RPMI7951 (cell line): Measurements from ENCODE around the gene IL1RL1. TPM values are rescaled to one million over a fixed set of nuclear protein-coding genes. Genes with fewer than 3 reads are reported as not detected.
A peak's percentile ranks its signal among the peaks of the same experiment; 100 is the strongest.

Experiments used
- DNase-seq: peaks from one replicate; pipeline ENCODE4 v3.0.0-alpha.2; 2012; ENCODE audit warnings: low read depth
- total RNA-seq: library from RNA; depleted of rRNA; stranded (reverse); fragments of >200 nt; shearing (Covaris generic); gene quantifications from 2 replicates; pipeline ENCODE4 v1.2.3, GENCODE V29; 2014

Gene IL1RL1
- total RNA-seq, 1 experiment from 2014 or later, result not detected

DNA sequence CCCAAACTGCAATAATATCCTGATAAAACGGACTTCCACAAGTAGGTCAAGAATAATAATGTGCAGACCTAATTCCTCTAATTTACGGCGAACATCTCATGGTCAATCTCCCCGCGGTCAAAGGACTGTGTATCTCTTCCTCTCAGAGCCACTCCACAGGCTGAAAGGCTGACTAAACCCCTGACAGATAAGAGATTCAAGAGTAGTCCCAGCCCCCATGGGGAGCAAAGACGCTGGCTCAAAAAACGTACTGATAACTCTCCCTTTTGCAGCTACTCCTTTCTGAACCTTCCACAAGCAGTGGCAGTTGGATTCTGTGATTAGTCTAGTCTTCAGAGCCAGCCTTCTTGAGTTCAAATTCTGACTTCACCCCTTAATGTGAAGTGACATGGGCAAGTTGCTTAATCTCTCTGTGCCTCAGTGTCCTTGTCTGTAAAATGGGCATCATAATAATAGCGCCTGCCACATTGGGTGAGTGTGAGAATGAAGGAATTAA lies 24.6 kb downstream of the IL1RL1 start:
- DNase-seq, result no peak

DNA sequence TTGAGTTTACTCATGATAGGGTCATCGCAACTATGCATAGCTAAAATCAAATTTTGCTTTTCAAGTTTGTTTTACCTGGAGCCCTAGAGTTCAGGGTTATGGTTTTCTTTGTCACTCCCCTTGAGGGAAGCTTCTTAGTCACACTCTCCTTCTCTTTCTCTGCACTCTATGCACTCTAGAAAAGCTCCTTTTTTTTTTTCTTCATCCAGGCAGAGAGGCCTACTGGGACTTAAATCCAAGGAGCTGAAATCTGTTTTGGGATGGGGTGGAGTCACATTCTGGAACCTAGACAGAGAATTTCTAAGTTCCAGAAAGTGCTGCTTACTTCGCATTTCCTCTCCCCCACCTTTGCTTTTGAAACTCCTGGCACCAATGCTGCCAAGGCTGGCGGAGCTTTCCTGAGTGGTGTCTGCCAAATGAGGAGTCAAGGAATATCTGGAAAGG lies 25.2 kb downstream of the IL1RL1 start:
- no peak for DNase-seq

DNA sequence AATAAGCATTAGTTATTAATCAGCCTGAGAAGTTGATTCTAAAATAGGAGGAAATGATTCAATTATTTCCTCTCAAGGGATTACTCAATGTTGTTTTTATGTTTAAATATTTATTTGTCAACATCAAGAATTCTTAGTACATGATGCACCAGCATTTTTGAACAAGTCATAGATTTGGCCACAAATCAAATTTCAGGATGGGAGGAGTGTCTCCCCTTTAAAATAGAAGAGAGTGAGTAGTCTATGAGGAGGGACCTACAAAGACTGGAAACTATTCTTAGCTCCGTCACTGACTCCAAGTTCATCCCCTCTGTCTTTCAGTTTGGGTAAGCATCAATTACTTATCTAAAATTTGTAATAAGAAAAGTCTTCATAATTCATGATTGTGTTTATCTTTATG lies 25.6 kb downstream of the IL1RL1 start:
- no peak for DNase-seq

DNA sequence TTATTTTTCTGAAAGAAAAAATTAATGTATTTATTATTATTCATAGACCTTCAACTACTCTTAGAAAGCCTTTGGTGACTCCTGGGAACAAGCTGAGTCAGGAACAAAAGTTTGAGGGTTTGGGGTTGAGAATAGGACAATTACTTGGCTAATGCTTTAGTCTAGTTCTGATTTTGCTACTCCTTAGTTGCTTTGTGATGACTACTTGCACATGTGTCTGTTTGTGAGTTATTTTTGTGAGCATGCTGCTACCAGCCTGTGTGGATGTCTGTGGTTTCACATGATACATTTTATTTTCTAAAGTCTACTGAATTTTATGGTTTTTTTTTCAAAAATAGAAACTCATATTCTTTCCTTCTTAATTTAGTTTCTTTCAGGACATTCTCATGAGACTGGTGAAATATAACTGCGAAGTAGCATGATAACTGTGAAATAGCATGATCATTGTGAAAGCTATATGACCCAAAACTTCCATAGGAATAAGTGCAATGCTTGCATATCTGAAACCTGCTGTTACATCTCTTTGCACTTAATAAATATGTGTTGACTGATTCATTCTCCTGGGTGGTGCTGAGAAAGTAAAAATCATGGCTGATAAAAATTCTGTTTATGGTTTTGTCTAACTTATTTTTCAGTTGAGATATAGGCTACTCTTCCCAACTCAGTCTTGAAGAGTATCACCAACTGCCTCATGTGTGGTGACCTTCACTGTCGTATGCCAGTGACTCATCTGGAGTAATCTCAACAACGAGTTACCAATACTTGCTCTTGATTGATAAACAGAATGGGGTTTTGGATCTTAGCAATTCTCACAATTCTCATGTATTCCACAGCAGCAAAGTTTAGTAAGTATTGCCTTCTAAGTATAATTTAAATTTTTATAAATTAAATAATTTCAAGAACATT lies 26.4 kb downstream of the IL1RL1 start:
- no peak for DNase-seq

DNA sequence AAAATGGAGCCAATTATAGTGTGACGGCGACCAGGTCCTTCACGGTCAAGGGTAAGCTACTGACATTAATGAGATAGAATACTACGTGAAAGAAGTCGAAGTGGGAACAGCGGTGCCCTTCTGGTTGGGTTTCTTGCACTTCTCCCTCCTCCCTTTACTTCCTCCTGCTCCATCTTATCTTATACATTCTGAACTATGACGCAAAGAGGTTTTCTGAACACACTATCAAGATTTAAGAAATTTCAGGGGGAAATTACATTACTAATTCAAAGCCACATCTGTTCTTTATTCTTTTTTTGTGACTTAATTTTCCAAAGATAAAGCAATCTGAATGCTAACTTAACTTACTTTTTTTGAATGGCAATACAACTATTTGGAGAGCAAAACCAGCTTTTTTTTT lies 29.4 kb downstream of the IL1RL1 start:
- no peak for DNase-seq

DNA sequence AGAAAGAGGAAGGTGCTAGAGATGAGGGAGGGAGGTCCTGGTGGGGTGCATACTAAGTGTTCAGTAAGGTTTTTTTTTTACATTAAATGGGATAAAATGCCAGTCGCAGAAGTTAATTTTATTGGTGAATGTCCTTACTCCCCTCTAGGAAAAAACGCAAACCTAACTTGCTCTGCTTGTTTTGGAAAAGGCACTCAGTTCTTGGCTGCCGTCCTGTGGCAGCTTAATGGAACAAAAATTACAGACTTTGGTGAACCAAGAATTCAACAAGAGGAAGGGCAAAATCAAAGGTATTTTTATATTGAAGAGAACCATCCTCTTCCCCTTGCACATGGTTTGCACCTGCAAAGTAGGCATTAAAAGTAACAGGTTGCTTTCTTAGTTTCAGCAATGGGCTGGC lies 31.5 kb downstream of the IL1RL1 start:
- no peak for DNase-seq

DNA sequence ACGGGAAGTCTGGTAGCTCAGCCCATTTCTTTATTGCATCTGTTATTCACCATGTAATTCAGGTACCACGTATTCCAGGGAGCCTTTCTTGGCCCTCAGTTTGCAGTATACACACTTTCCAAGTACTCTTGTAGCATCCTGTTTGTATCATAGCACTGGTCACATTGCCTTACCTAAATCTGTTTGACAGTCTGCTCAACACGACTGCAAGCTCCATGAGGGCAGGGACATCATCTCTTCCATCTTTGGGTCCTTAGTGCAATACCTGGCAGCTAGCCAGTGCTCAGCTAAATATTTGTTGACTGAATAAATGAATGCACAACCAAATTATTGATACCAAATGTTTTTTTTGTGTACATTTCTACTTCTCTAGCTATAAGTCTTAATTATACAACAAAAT lies 33.0 kb downstream of the IL1RL1 start:
- no peak for DNase-seq

DNA sequence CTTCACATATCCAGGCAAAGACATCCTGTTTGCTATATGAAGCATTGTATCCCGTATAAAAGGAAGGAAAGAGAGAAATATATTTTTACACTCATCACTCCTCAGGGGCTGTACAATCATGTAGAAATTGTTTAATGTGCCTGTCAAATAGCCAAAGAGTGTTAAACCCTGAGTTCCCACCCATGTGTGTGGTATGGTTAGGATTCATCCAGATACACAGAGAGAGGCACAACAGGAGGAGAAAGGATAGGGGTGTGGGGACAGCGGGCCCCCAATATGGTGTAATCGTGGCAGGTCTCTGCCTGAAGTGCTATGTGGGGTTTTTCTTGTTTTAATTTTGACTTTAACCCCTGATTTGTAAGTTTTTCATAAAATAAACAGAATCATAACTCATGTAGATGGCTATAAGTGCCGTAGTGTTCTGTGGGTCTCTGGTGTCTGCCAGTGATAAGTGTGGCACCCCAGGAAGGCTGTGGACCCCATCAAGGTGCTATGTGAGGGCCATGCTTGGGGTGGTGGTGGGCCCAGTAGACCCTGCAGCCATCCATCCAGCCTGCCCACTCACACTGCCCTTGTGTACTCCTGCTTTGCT lies 34.1 kb downstream of the IL1RL1 start:
- DNase-seq, result no peak

DNA sequence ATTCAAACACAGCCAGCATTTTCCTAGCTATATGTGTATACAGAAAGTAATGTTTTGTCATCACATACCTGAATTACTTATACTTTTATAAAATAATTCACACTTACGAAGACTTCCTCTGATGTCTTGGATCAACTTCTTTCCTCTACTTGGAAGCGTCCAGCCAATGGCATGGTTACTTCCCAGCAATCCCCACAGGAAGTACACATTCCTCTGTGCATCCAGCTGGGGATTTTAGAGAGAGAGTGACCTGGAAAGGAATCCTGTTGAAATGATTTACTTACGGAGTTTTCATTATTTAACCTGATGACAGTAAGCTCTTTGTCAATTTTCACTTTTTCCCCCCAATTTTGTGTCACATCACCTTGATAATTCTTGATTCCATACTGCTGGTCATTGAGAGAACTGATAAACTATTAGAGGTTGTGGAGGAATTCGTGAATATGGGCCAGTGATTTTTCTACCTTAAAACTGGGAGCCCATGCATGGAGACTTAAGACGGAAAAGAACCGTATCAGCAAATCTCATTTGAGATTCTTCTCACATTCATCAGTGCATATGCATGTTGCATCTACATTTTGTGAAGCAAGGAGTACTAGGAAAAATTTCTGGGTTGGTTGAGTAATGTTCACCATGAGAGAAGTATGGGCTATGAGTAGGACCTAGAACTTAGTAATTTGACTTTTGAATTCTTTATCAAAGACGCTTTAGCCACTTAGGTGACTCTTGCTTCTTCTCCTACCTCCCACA lies 35.2 kb downstream of the IL1RL1 start:
- no peak for DNase-seq

DNA sequence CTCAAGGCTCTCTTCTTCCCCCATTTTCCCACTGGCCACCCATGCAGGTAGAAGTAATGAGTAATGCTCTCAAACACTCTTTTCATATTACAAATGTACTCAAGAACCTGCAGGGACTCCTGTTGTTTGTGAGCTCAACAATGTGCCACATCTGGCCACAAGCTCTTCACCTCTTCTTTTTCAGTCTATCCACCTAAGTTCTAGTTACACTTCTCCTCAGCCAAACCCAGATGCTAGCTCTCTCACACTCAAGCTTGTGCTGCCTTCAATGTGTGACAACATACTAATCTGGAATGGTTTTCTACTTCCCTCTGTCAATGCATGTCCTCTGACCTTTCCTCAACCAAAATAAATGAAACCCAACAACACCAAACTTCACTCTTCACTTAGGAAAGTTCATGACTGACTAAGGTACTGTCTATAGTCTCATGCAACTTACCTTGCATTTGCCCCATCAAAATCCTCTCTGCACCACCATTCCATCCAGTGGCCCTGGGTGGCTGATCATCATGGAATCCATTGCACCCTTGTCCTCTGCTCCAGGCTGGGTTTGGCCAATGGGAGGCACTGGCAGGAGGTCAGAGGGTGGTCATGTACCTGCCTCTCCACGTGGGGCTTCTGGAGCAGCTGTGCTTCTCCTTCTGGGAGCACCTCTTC lies 38.9 kb downstream of the IL1RL1 start:
- DNase-seq, result no peak

DNA sequence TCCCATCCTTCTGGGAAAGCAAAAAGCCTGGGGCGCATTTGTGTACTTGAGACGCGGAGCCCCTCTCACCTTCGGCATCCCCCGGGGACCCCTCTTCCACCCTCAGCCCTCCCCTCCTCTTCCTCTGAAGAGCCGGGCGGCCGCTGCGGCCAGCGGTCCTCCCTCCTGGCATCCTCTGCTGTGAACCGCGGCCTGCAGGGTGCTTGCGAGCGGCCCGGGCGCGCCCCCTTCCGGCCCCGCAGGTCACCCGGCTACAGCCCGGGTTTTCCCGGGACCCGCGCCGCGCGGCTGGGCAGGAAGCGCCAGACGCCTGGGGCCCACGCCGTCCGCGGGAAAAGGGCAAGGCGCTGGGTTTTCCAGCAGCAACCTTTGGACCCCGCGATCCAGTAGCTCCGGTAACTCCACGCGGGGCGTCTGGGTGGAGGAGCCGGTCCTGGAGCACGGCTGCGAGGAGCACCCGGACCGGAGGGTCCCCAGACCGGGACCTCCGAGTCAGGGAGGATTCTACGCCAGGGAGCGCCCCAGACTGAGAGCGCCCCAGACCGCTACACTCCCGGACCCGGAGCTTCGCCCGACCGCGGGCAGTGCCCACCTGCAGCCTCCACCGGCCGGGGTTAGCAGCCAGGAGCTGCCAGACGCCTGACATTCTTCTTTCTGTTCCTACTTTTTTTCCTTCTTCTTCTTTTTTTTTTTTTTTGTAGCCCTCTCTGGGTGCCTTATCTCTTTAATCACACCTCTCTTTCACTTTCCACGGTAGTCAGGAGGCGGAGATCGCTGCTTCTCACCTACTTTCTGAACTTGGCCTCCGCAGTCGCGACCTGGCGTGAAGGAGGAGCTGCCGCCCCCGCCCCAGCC lies 44.4 kb downstream of the IL1RL1 start, which contains the start of gene IL18R1:
IL18R1 (plus strand) TSS at position 271 of the 855 bp plus-strand sequence. CDS start 6,865 bp downstream, outside the sequence.
- peak; percentile 66 for DNase-seq

DNA sequence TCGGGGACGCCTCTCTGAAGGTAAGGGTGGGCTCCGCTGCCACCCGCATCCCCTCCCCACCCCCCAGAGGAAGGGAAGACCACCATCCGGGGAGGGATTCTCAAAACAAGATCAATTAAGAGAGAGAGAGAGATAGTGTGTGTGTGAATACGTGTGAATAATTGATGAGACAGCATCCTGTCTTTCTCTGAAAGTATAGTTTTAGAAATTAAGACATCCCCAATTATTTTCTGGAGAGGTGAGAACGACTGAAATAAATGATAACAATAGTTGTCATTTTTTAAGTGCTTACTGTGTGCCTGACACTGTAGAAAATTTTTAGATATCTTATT lies 45.0 kb downstream of the IL1RL1 start:
- no peak for DNase-seq

DNA sequence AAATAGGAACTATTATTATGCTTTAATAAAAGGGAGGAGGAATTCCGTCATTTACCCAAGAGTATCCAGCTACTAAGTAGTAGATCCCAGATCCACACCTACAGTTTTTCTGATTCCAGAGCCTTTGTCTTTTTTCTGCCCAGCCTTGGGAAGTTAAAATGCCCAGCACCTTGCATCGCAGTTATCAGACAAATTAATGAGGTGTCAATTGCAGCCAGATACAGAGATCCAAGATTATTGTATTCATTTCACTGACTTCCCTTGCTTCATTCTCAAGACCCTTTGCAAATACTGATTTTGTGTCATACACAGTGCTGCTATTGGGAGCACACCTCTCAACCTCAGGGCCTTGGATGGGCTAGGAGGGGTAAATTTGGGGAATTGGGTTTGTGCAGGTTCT lies 45.4 kb downstream of the IL1RL1 start:
- DNase-seq, result no peak

DNA sequence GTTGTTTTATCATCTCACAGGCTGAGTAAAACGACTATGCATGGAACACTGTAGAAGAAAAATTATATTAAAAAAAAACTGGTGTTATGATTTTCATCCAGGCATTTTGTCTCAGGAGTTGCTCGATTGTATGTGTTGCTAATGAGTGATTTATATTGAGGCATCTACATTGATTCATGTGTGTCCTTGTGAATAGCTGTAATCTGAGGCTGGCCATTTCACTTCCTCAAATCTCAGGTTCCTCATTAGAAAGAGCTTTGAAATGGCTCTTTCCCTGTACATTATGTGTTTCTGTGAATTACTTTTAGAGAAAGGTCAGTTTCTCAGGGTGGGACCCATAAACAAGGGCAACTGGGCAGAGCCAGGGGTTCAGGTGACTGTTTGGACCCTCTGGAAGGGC lies 46.6 kb downstream of the IL1RL1 start:
- no peak for DNase-seq

DNA sequence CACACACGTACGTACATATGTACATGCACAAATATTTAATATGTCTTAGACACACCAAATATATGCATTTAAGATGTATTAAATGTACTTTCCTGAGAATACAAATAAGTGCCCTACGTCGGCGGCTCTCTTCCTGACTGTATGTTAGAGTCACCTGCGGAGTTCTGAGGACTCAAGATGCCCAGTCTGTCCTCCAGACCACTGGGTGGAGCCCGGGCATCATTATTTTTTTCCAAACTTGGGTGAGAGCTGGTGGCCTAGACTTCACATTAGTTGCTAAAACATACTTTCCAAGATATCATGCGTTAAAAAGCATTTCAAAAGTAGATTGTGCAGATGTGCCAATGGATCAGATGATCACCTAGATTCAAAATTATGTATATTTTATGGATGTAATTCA lies 47.1 kb downstream of the IL1RL1 start:
- DNase-seq, result no peak

DNA sequence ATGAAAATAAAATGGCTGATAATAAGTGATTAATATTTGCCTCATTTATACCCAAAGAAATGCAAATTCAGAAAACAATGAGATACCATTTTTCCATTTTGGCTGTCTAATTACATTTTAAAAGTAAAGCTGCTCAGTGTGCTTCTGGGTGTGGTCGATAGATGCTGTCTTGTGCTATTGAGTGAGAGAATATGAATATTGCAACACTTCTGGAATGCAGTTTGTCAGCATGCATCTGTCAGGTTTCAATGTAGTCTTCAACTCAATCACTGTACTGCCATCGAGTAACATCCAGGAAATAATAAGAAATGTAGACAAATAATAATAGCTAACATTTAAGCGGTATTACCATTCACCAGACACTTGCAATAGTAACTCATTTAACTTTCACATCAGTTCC lies 48.2 kb downstream of the IL1RL1 start:
- no peak for DNase-seq

DNA sequence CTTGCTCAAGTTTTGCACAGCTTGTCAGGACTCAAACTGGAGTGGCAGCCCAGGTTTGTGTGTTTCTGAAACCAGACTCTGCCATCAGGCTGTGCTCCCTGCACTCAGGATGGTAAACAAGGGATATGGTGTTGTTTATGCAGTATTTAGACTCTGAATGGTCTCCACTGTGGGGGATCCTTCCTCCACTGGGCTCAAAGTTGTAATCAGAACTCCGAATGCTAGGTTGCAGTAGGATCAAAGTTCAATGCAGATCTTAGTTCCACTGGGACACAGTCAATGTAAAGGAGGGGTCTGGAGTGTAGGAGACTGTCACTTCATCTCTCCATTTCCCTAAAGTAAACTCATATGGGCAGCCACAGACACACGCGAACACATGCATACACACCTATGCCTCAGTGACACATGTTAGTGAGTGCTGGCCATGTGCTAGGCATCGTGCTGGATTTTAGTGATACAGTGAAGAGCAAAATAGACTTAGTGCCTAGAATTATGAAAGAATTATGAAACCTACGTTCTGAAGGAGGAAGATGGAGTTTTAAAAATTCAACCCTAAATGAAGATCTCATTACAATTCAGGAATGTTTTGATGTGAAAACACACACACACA lies 50.4 kb downstream of the IL1RL1 start:
- no peak for DNase-seq

DNA sequence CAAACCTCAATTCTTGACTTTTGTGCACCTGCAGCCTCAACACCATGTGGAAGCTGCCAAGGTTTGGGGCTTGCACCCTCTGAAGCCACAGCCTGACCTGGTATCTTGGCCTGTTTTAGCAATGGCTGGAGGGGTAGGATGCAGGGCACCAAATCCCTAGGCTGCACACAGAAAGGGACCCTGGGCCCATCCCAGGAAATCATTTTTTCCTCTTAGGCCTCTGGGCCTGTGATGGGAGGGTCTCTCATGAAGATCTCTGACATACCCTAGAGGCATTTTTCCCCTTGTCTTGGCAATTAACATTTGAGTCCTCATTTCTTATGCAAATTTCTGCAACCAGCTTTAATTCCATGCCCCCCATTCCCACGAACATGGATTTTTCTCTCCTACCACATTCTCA lies 54.4 kb downstream of the IL1RL1 start:
- DNase-seq, result no peak

DNA sequence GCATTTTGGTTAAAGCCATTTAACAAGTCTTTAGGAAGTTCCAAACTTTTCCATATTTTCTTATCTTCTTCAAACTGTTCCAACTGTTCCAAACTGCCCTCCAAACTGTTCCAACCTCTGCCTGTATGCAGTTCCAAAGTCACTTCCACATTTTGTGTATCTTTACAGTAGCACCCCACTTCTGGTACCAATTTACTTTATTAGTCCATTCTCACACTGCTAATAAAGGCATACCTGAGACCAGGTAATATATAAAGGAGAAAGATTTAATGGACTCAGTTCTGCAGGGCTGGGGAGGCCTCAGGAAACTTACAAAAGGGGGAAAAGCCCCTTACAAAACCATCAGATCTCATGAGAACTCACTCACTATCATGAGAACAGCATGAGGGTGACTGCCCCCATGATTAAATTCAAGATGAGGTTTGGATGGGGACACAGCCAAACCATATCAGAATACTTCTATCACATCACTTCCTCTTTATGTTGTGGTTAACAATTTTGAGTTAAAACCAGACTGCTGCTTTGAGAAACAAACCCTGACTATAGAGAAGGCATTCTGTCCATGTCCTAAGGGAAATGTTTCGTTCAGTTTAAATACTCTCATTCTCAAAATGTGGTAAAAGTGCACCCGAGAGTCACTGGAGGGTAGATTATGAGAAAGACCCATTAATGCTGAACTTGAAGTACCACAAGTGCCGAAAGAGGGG lies 55.2 kb downstream of the IL1RL1 start:
- no peak for DNase-seq
